HepG2 (cell line): ENCODE results near the gene TSPAN17. TPM values are rescaled to one million over a fixed set of nuclear protein-coding genes. Genes with fewer than 3 reads are reported as not detected.

Source experiments
- MAFK ChIP-seq, 2 experiments: IDR thresholded peaks in 1 of 2; conservative IDR thresholded peaks in 1 of 2; 2 replicates each; pipeline ENCODE4 v1.6.1; 2011; ENCODE audit warnings: improper control_type of control experiment in 2 of 2, low read length in 2 of 2
- MBNL3 ChIP-seq: fragments of 250-450 bp; sonication (Bioruptor Pico); conservative IDR thresholded peaks from 2 replicates; pipeline ENCODE4 v1.8.0; 2022; ENCODE audit warnings: mild to moderate bottlenecking, inconsistent platforms
- NFKBIZ ChIP-seq: IDR thresholded peaks from 2 replicates; pipeline ENCODE4 v1.6.1; 2018; ENCODE audit warnings: missing genetic modification reagents, missing compliant biosample characterization
- STAT5B ChIP-seq: sonication (generic); formaldehyde crosslinking; IDR thresholded peaks from 2 replicates; pipeline ENCODE4 v1.4.0; 2020; ENCODE audit warnings: missing genetic modification reagents
- XBP1 ChIP-seq: sonication (generic); formaldehyde crosslinking; IDR thresholded peaks from 2 replicates; pipeline ENCODE4 v1.5.0; 2020; ENCODE audit warnings: missing genetic modification reagents
- ZFP36 ChIP-seq: fragments of 150-350 bp; IDR thresholded peaks from 2 replicates; pipeline ENCODE4 v1.6.1; 2018; ENCODE audit warnings: borderline replicate concordance, low read length, low read depth; ENCODE audit not compliant: partially characterized antibody
- ZNF12 ChIP-seq: sonication (generic); formaldehyde crosslinking; IDR thresholded peaks from 2 replicates; pipeline ENCODE4 v1.5.0; 2020; ENCODE audit warnings: missing genetic modification reagents
- ZNF609 ChIP-seq: sonication (generic); formaldehyde crosslinking; IDR thresholded peaks from 2 replicates; pipeline ENCODE4 v1.4.0; 2020; ENCODE audit warnings: mild to moderate bottlenecking, missing genetic modification reagents, borderline replicate concordance
- ZNF704 ChIP-seq: sonication (generic); formaldehyde crosslinking; IDR thresholded peaks from 2 replicates; pipeline ENCODE4 v1.8.1; 2023; ENCODE audit warnings: mild to moderate bottlenecking, inconsistent platforms, moderate library complexity, missing genetic modification reagents, borderline replicate concordance
- ZZZ3 ChIP-seq: sonication (generic); formaldehyde crosslinking; IDR thresholded peaks from 2 replicates; pipeline ENCODE4 v1.4.0; 2020; ENCODE audit warnings: missing genetic modification reagents, mild to moderate bottlenecking, borderline replicate concordance
- polyA plus RNA-seq, 8 experiments: library from polyadenylated mRNA; depleted of rRNA in 3 of 8; stranded (reverse) in 7 of 8; unstranded in 1 of 8; fragments of >200 nt; fragmentation: Illumina TruSeq in 4 of 8; extraction: Trizol in 4 of 8; gene quantifications; 2 replicates each; pipeline versions ENCODE4 v1.2.1 to v1.2.3, GENCODE V29; 2011 to 2016; ENCODE audit warnings: low read depth in 4 of 8, missing spikeins in 1 of 8, mixed read lengths in 1 of 8; ENCODE audit not compliant: insufficient read depth in 1 of 8
- total RNA-seq, 5 experiments: library from RNA; depleted of rRNA; stranded (reverse); fragments of >200 nt; fragmentation: Illumina TruSeq; extraction: Trizol; gene quantifications; 2 replicates each; pipeline ENCODE4 v1.2.3, GENCODE V29; 2016; ENCODE audit warnings: low read depth in 1 of 5
- TF ChIP-seq, protein P1 (sequence below): sonication (generic); formaldehyde crosslinking; IDR thresholded peaks from 2 replicates; pipeline ENCODE4 v1.8.1; 2023; ENCODE audit warnings: mild to moderate bottlenecking, missing genetic modification reagents, borderline replicate concordance
- TF ChIP-seq, protein P2 (sequence below): sonication (generic); formaldehyde crosslinking; IDR thresholded peaks from 2 replicates; pipeline ENCODE4 v1.8.0; 2022; ENCODE audit warnings: mild to moderate bottlenecking, missing genetic modification reagents, borderline replicate concordance
- TF ChIP-seq, protein P3 (sequence below), 2 experiments: sonication (generic) in 1 of 2; formaldehyde crosslinking in 1 of 2; IDR thresholded peaks; 2 replicates each; pipeline versions ENCODE4 v1.4.0 to v1.6.1; 2016 to 2020; ENCODE audit warnings: borderline replicate concordance in 1 of 2, low read depth in 1 of 2, mild to moderate bottlenecking in 1 of 2, missing genetic modification reagents in 1 of 2
- TF ChIP-seq, protein P4 (sequence below): IDR thresholded peaks from 2 replicates; pipeline ENCODE4 v1.6.1; 2016; ENCODE audit warnings: low read depth

TSPAN17 gene
- total and polyA plus RNA-seq, 2 of the 13 experiments (the other 11 are each of a cell fraction or from before 2014, with no cell fraction given) = 11.5 to 15.0 TPM

GRCh38 chr5:176676361-176676824, 29.1 kb downstream of the TSPAN17 start (continued):
- no peak for TF ChIP-seq ZNF704 (CRISPR knock-in tag)
- no peak for TF ChIP-seq ZFP36
- TF ChIP-seq, protein P1, sequence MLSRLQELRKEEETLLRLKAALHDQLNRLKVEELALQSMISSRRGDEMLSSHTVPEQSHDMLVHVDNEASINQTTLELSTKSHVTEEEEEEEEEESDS (CRISPR knock-in tag) = no peak
- TF ChIP-seq, protein P2, sequence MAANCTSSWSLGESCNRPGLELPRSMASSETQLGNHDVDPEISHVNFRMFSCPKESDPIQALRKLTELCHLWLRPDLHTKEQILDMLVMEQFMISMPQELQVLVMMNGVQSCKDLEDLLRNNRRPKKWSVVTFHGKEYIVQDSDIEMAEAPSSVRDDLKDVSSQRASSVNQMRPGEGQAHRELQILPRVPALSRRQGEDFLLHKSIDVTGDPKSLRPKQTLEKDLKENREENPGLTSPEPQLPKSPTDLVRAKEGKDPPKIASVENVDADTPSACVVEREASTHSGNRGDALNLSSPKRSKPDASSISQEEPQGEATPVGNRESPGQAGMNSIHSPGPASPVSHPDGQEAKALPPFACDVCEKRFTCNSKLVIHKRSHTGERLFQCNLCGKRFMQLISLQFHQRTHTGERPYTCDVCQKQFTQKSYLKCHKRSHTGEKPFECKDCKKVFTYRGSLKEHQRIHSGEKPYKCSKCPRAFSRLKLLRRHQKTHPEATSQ (CRISPR knock-in tag) = no peak
- TF ChIP-seq, protein P3, sequence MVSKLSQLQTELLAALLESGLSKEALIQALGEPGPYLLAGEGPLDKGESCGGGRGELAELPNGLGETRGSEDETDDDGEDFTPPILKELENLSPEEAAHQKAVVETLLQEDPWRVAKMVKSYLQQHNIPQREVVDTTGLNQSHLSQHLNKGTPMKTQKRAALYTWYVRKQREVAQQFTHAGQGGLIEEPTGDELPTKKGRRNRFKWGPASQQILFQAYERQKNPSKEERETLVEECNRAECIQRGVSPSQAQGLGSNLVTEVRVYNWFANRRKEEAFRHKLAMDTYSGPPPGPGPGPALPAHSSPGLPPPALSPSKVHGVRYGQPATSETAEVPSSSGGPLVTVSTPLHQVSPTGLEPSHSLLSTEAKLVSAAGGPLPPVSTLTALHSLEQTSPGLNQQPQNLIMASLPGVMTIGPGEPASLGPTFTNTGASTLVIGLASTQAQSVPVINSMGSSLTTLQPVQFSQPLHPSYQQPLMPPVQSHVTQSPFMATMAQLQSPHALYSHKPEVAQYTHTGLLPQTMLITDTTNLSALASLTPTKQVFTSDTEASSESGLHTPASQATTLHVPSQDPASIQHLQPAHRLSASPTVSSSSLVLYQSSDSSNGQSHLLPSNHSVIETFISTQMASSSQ (IDR thresholded peaks at IDR 0.05; ENCODE audit: low read depth) = no peak
- TF ChIP-seq, protein P3 (CRISPR knock-in tag; IDR thresholded peaks at IDR 0.05; ENCODE audit: borderline replicate concordance) = no peak
- no peak for TF ChIP-seq NFKBIZ (CRISPR knock-in tag)
- TF ChIP-seq, protein P4, sequence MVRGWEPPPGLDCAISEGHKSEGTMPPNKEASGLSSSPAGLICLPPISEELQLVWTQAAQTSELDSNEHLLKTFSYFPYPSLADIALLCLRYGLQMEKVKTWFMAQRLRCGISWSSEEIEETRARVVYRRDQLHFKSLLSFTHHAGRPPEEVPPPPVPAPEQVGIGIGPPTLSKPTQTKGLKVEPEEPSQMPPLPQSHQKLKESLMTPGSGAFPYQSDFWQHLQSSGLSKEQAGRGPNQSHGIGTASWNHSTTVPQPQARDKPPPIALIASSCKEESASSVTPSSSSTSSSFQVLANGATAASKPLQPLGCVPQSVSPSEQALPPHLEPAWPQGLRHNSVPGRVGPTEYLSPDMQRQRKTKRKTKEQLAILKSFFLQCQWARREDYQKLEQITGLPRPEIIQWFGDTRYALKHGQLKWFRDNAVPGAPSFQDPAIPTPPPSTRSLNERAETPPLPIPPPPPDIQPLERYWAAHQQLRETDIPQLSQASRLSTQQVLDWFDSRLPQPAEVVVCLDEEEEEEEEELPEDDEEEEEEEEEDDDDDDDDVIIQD (CRISPR knock-in tag) = no peak
- TF ChIP-seq ZNF12 = no peak
- no peak for TF ChIP-seq XBP1 (CRISPR knock-in tag)
- TF ChIP-seq MBNL3 (CRISPR knock-in tag) = no peak
- no peak for TF ChIP-seq ZZZ3 (CRISPR knock-in tag)
- peak; percentile 48 to 50; a peak in 3 of 4 replicates for TF ChIP-seq MAFK (conservative IDR thresholded peaks at IDR 0.05 in 1 of 2, IDR thresholded peaks at IDR 0.05 in 1 of 2; ENCODE audit: low read length in 2 of 2)
- TF ChIP-seq STAT5B (CRISPR knock-in tag) = no peak
- TF ChIP-seq ZNF609 = no peak
